C4-2B (cell line): ENCODE results near the gene GPR61.

Experiments used
- ZFX ChIP-seq: fragments of 450-650 bp; IDR thresholded peaks from 2 replicates; pipeline ENCODE4 v1.6.1; 2017
- TF ChIP-seq, protein P1 (sequence below): fragments of 450-650 bp; conservative IDR thresholded peaks from 2 replicates; pipeline ENCODE4 v1.5.1; 2017; ENCODE audit warnings: mild to moderate bottlenecking

DNA sequence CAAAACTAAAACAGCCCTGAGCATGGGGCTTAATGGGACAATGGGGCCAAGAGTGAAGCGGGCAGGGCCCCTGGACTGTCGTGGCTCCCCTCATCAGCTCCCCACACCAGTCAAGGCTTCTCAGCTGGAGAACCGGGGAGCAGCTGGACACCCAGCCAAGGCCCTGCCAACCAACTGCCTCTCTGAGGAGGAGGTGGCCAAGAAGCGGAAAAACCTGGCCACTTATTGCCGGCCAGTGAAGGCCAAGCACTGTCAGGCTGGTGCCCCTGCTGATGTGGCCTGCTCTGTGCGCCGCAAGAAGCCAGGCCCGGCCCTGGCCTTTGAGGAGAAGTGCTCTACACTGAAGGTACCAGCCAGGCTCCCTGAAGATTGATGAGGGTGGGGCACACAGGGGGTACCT lies 48.3 kb upstream of the GPR61 start:
- TF ChIP-seq, protein P1, sequence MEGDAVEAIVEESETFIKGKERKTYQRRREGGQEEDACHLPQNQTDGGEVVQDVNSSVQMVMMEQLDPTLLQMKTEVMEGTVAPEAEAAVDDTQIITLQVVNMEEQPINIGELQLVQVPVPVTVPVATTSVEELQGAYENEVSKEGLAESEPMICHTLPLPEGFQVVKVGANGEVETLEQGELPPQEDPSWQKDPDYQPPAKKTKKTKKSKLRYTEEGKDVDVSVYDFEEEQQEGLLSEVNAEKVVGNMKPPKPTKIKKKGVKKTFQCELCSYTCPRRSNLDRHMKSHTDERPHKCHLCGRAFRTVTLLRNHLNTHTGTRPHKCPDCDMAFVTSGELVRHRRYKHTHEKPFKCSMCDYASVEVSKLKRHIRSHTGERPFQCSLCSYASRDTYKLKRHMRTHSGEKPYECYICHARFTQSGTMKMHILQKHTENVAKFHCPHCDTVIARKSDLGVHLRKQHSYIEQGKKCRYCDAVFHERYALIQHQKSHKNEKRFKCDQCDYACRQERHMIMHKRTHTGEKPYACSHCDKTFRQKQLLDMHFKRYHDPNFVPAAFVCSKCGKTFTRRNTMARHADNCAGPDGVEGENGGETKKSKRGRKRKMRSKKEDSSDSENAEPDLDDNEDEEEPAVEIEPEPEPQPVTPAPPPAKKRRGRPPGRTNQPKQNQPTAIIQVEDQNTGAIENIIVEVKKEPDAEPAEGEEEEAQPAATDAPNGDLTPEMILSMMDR: no peak
- no peak for TF ChIP-seq ZFX
